DOHH2 (cell line): ENCODE results near the gene EXOC6B.

Experiments
- H3F3A ChIP-seq: fragments of 200-600 bp; sonication (generic), shearing (Covaris generic); 2 replicates; pipeline ENCODE4 v1.6.0; 2016; ENCODE audit warnings: antibody characterized with exemption, mild to moderate bottlenecking; ENCODE audit not compliant: control insufficient read depth, insufficient read depth
- H3K27ac ChIP-seq: fragments of 200-600 bp; sonication (generic); 2 replicates; pipeline ENCODE4 v1.5.1; 2014; ENCODE audit warnings: low read depth, mild to moderate bottlenecking, low read length, moderate library complexity
- H3K27me3 ChIP-seq: fragments of 200-600 bp; sonication (generic); 2 replicates; pipeline ENCODE4 v1.6.1; 2014; ENCODE audit warnings: mild to moderate bottlenecking, low read length, mixed read lengths; ENCODE audit not compliant: control insufficient read depth
- H3K36me3 ChIP-seq: fragments of 200-600 bp; sonication (generic); 2 replicates; pipeline ENCODE4 v1.6.1; 2014; ENCODE audit warnings: mild to moderate bottlenecking, low read length, moderate library complexity, mixed read lengths; ENCODE audit not compliant: control insufficient read depth
- H3K4me1 ChIP-seq: fragments of 200-600 bp; sonication (generic); 2 replicates; pipeline ENCODE4 v1.6.1; 2014; ENCODE audit warnings: mild to moderate bottlenecking, low read length, mixed read lengths; ENCODE audit not compliant: control insufficient read depth
- H3K4me2 ChIP-seq: fragments of 200-600 bp; sonication (generic); 2 replicates; pipeline ENCODE4 v1.6.0; 2014; ENCODE audit warnings: mild to moderate bottlenecking, low read length, moderate library complexity
- H3K4me3 ChIP-seq: fragments of 200-600 bp; sonication (generic); 2 replicates; pipeline ENCODE4 v1.5.1; 2014; ENCODE audit warnings: mild to moderate bottlenecking, low read length, mixed read lengths
- H3K79me2 ChIP-seq: fragments of 200-600 bp; sonication (generic); 2 replicates; pipeline ENCODE4 v1.6.1; 2014; ENCODE audit warnings: mild to moderate bottlenecking, low read length, mixed read lengths; ENCODE audit not compliant: control insufficient read depth
- H3K9me2 ChIP-seq: fragments of 200-600 bp; sonication (generic); replicated peaks from 2 replicates; pipeline ENCODE4 v1.6.1; 2014; ENCODE audit warnings: mild to moderate bottlenecking, low read length, mixed read lengths; ENCODE audit not compliant: control insufficient read depth
- H3K9me3 ChIP-seq: fragments of 200-600 bp; sonication (generic); 2 replicates; pipeline ENCODE4 v1.6.1; 2014; ENCODE audit warnings: antibody characterized with exemption, low read length, mixed read lengths; ENCODE audit not compliant: control insufficient read depth, insufficient read depth
- H4K20me1 ChIP-seq: fragments of 200-600 bp; sonication (generic); 2 replicates; pipeline ENCODE4 v1.6.0; 2014; ENCODE audit warnings: low read depth, mild to moderate bottlenecking, antibody characterized with exemption, low read length, moderate library complexity; ENCODE audit not compliant: control insufficient read depth, insufficient read depth
- EZH2phosphoT487 ChIP-seq: fragments of 200-600 bp; sonication (generic); IDR thresholded peaks from 2 replicates; pipeline ENCODE4 v1.6.1; 2017; ENCODE audit warnings: borderline replicate concordance, mild to moderate bottlenecking, antibody characterized with exemption, low read length, moderate library complexity, mixed read lengths
- TF ChIP-seq, protein P1 (sequence below): fragments of 200-600 bp; sonication (generic); IDR thresholded peaks from one replicate; pipeline ENCODE4 v1.5.1; 2014; ENCODE audit warnings: antibody characterized with exemption, mild to moderate bottlenecking, low read depth, low read length; ENCODE audit not compliant: poor library complexity, severe bottlenecking

The EXOC6B gene

DNA sequence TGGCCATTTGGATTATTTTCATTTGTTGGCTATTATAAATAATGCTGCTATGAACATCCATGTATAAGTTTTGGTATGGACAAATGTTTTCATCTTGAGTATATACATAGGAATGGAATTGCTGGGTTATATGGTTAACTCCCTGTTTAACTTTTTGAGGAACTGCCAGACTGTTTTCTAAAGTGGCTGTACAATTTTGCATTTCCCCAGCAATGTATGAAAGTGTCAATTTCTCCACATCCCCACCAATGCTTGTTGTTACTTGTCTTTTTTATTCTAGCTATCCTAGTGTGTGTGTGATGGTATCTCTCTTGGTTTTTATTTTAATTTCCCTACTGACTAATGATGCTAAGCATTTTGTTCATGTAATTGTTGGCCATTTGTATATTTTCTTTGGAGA is 587.5 kb downstream of the EXOC6B start:
- Histone ChIP-seq H3K4me3 (no peak overlapping the region), H3K36me3 (no peaks in the 10 kb centered on the region), H3K27me3 (no peaks in the 10 kb centered on the region), H4K20me1 (no peaks in the 10 kb centered on the region), H3K4me1 (no peaks in the 10 kb centered on the region), H3K27ac (no peak overlapping the region), H3K79me2 (no peaks in the 10 kb centered on the region), H3K4me2 (no peak overlapping the region), H3K9me2 (no peaks in the 10 kb centered on the region), H3K9me3 (no peaks in the 10 kb centered on the region), H3F3A (no peaks in the 10 kb centered on the region)
- no peak for TF ChIP-seq EZH2phosphoT487
- TF ChIP-seq, protein P1, sequence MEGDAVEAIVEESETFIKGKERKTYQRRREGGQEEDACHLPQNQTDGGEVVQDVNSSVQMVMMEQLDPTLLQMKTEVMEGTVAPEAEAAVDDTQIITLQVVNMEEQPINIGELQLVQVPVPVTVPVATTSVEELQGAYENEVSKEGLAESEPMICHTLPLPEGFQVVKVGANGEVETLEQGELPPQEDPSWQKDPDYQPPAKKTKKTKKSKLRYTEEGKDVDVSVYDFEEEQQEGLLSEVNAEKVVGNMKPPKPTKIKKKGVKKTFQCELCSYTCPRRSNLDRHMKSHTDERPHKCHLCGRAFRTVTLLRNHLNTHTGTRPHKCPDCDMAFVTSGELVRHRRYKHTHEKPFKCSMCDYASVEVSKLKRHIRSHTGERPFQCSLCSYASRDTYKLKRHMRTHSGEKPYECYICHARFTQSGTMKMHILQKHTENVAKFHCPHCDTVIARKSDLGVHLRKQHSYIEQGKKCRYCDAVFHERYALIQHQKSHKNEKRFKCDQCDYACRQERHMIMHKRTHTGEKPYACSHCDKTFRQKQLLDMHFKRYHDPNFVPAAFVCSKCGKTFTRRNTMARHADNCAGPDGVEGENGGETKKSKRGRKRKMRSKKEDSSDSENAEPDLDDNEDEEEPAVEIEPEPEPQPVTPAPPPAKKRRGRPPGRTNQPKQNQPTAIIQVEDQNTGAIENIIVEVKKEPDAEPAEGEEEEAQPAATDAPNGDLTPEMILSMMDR, result no peak

GRCh38 chr2:72237549-72237948 is 588.3 kb downstream of the EXOC6B start:
- Histone ChIP-seq H3K4me2 (no peak overlapping the region), H3K27me3 (no peaks in the 10 kb centered on the region), H3F3A (no peaks in the 10 kb centered on the region), H3K4me1 (no peaks in the 10 kb centered on the region), H4K20me1 (no peaks in the 10 kb centered on the region), H3K9me3 (no peaks in the 10 kb centered on the region), H3K36me3 (no peaks in the 10 kb centered on the region), H3K27ac (no peak overlapping the region), H3K9me2 (no peaks in the 10 kb centered on the region), H3K4me3 (no peak overlapping the region), H3K79me2 (no peaks in the 10 kb centered on the region)
- TF ChIP-seq EZH2phosphoT487, result no peak
- TF ChIP-seq, protein P1, result no peak

DNA sequence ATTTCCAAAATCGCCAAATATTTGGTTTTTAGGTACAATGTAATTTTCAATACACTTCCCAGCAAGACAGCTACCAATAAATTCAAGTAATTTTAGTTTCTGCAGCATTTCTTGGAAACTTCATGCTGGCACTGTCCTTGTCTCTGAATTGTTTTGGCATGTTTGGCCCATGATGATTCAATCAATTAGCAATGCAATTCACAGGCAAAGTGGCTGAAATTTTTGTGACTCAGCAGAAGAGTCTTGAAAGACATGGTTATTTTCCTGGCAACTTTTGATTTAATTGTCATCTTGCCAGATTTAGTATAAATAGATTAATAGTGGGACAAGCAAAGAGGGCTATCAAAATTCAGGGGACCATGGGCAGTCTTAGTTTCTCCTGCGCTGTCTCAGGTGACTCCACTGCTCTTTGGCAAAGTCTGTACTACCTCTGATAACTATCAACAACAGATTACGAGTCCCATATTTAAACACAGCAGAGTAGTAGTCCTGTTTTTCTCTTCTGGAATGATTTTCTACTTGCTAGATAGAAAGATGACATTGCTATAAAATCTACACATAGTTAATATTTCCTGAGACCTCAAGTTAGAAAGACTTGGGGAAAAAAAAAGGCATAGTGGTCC is 589.3 kb downstream of the EXOC6B start:
- no peak overlapping the region for H3K4me2 ChIP-seq
- no peak overlapping the region for H3K27ac ChIP-seq

More for the DNA sequence above, 589.3 kb downstream of the EXOC6B start:
- Histone ChIP-seq H3K27me3 (no peaks in the 10 kb centered on the region), H3K4me3 (no peak overlapping the region), H3K79me2 (no peaks in the 10 kb centered on the region), H3K9me2 (no peaks in the 10 kb centered on the region), H4K20me1 (no peaks in the 10 kb centered on the region), H3K4me1 (no peaks in the 10 kb centered on the region), H3K36me3 (no peaks in the 10 kb centered on the region), H3F3A (no peaks in the 10 kb centered on the region), H3K9me3 (no peaks in the 10 kb centered on the region)
- TF ChIP-seq, protein P1, result no peak
- TF ChIP-seq EZH2phosphoT487, result no peak
